ENCODE data around the gene OR5T2. TPM values are rescaled to one million over a fixed set of nuclear protein-coding genes. Genes with fewer than 3 reads are reported as not detected.

OR5T2 gene
- total and polyA plus RNA-seq, 2 of the 4 experiments (the other 2 are of a cell fraction) = not detected

Other genes starting within 250 kb of the OR5T2 start
- not detected in 2 replicates for gene OR5F1, start 239.6 kb downstream of the OR5T2 start, total RNA-seq (2012; rRNA removed)
- gene OR5F1, start 239.6 kb downstream of the OR5T2 start, polyA plus RNA-seq (2012; rRNA removed) = not detected in 2 replicates
- not detected in 2 replicates for gene OR5AS1, start 206.6 kb downstream of the OR5T2 start, total RNA-seq (2012; rRNA removed)
- gene OR5AS1, start 206.6 kb downstream of the OR5T2 start, polyA plus RNA-seq (2012; rRNA removed) = not detected in 2 replicates
- gene OR8I2, start 140.9 kb downstream of the OR5T2 start, total RNA-seq (2012; rRNA removed) = not detected in 2 replicates
- not detected in 2 replicates for gene OR8I2, start 140.9 kb downstream of the OR5T2 start, polyA plus RNA-seq (2012; rRNA removed)
- not detected in 2 replicates for gene OR8H2, start 130.6 kb downstream of the OR5T2 start, total RNA-seq (2012; rRNA removed)
- not detected in 2 replicates for gene OR8H2, start 130.6 kb downstream of the OR5T2 start, polyA plus RNA-seq (2012; rRNA removed)
- gene OR8H3, start 111.9 kb downstream of the OR5T2 start, total RNA-seq (2012; rRNA removed) = not detected in 2 replicates
- not detected in 2 replicates for gene OR8H3, start 111.9 kb downstream of the OR5T2 start, polyA plus RNA-seq (2012; rRNA removed)
- gene OR8J3, start 94.1 kb downstream of the OR5T2 start, total RNA-seq (2012; rRNA removed) = not detected in 2 replicates
- not detected in 2 replicates for gene OR8J3, start 94.1 kb downstream of the OR5T2 start, polyA plus RNA-seq (2012; rRNA removed)
- gene OR8K5, start 73.9 kb downstream of the OR5T2 start, total RNA-seq (2012; rRNA removed) = not detected in 2 replicates
- gene OR8K5, start 73.9 kb downstream of the OR5T2 start, polyA plus RNA-seq (2012; rRNA removed) = not detected in 2 replicates
- not detected in 2 replicates for gene OR5J2, start 57.6 kb downstream of the OR5T2 start, total RNA-seq (2012; rRNA removed)
- not detected in 2 replicates for gene OR5J2, start 57.6 kb downstream of the OR5T2 start, polyA plus RNA-seq (2012; rRNA removed)
- gene OR5T3, start 18.0 kb upstream of the OR5T2 start, total RNA-seq (2012; rRNA removed) = not detected in 2 replicates
- gene OR5T3, start 18.0 kb upstream of the OR5T2 start, polyA plus RNA-seq (2012; rRNA removed) = not detected in 2 replicates
- gene OR5T1, start 39.9 kb upstream of the OR5T2 start, total RNA-seq (2012; rRNA removed) = not detected in 2 replicates
- gene OR5T1, start 39.9 kb upstream of the OR5T2 start, polyA plus RNA-seq (2012; rRNA removed) = not detected in 2 replicates
- gene OR8H1, start 58.0 kb upstream of the OR5T2 start, total RNA-seq (2012; rRNA removed) = not detected in 2 replicates
- gene OR8H1, start 58.0 kb upstream of the OR5T2 start, polyA plus RNA-seq (2012; rRNA removed) = not detected in 2 replicates
- gene OR8K3, start 80.9 kb upstream of the OR5T2 start, total RNA-seq (2012; rRNA removed) = not detected in 2 replicates
- gene OR8K3, start 80.9 kb upstream of the OR5T2 start, polyA plus RNA-seq (2012; rRNA removed) = not detected in 2 replicates
- gene OR8K1, start 111.8 kb upstream of the OR5T2 start, total RNA-seq (2012; rRNA removed) = not detected in 2 replicates
- gene OR8K1, start 111.8 kb upstream of the OR5T2 start, polyA plus RNA-seq (2012; rRNA removed) = not detected in 2 replicates
- gene OR8J1, start 120.0 kb upstream of the OR5T2 start, total RNA-seq (2012; rRNA removed) = not detected in 2 replicates
- gene OR8J1, start 120.0 kb upstream of the OR5T2 start, polyA plus RNA-seq (2012; rRNA removed) = not detected in 2 replicates
- gene OR8U1, start 141.4 kb upstream of the OR5T2 start, total RNA-seq (2012; rRNA removed) = not detected in 2 replicates
- not detected in 2 replicates for gene OR8U1, start 141.4 kb upstream of the OR5T2 start, polyA plus RNA-seq (2012; rRNA removed)
- gene OR5AL1, start 178.4 kb upstream of the OR5T2 start, total RNA-seq (2012; rRNA removed) = not detected in 2 replicates
- gene OR5AL1, start 178.4 kb upstream of the OR5T2 start, polyA plus RNA-seq (2012; rRNA removed) = not detected in 2 replicates
- not detected in 2 replicates for gene OR5M3, start 239.1 kb upstream of the OR5T2 start, total RNA-seq (2012; rRNA removed)
- gene OR5M3, start 239.1 kb upstream of the OR5T2 start, polyA plus RNA-seq (2012; rRNA removed) = not detected in 2 replicates

Data from IMR-90 (cell line).